ENCODE measurements around the gene NLRP7. TPM values are rescaled to one million over a fixed set of nuclear protein-coding genes. Genes with fewer than 3 reads are reported as not detected.
"Not testable (repeated sequence)": the region's sequence is repeated elsewhere in the genome, so short reads cannot be mapped to it uniquely, and the experiment has no call there.

NLRP7 gene
- total and polyA plus RNA-seq, 2 of the 13 experiments (the other 11 are each of a cell fraction or from before 2014, with no cell fraction given), result not detected

DNA sequence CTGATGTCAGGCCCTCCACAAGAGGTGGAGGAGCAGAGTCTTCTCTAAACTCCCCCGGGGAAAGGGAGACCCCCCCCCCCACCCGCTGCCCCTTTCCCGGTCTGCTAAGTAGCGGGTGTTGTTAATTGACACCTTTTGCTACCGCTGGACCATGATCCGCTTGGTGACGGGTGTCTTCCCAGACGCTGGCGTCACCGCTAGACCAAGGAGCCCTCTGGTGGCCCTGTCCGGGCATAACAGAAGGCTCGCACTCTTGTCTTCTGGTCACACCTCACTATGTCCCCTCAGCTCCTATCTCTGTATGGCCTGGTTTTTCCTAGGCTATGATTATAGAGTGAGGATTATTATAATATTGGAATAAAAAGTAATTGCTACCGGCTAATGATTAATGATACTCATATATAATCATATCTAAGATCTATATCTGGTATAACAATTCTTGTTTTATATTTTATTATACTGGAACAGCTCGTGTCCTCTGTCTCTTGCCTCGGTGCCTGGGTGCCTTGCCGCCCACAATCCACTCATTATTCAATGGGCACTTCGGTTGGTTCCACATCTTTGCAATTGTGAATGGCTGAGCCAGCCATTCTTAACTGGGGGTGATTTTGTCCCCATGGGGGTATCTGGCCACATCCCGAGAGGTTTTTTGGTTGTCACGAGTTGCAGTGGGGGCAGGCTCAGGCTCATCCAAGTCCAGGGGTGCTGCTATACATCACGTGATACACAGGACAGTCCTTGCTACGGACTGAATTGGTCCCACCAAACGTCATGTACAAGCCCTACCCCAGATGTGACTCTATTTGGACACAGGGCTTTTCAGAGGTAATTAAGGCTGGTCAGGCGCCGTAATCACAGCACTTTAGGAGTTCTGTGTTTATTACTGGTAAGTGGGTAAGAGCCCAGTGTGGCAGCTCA, 27.4 kb downstream of the NLRP7 start:
- H3K9me3 ChIP-seq (ENCODE audit: low read length); H3K79me2 ChIP-seq (ENCODE audit: insufficient read depth, low read length); H3K9ac ChIP-seq (ENCODE audit: insufficient read depth, low read depth, low read length); DNase-seq (ENCODE audit: low spot score); CTCF ChIA-PET (ENCODE audit: low intra/inter-chr PET ratio, low total read pairs); H3K27ac ChIP-seq (ENCODE audit: extremely low read length, insufficient read depth, low read length); ATAC-seq; intact Hi-C loops (cut with micrococcal nuclease; ENCODE audit: unreplicated experiment); BruUV-seq (replicated peaks); H3K27me3 ChIP-seq (ENCODE audit: control insufficient read depth in 1 of 2, insufficient read depth in 2 of 2, low read length in 2 of 2); H3K36me3 ChIP-seq (replicated peaks in 1 of 2; ENCODE audit: control insufficient read depth in 1 of 2, insufficient read depth in 2 of 2, low read length in 2 of 2); H3K4me3 ChIP-seq (replicated peaks in 1 of 3; ENCODE audit: insufficient read depth in 1 of 3, low read depth in 2 of 3, low read length in 3 of 3); POLR2A ChIA-PET; in situ Hi-C loops (cut with HindIII; ENCODE audit: extremely low pct_ligation_motif_present, low pct_unique_long_range_greater_than_20kb); H2AFZ ChIP-seq (ENCODE audit: low read length); FAIRE-seq; H4K20me1 ChIP-seq (ENCODE audit: insufficient read depth, low read length); H3K4me2 ChIP-seq (ENCODE audit: low read depth, low read length); H3K4me1 ChIP-seq (ENCODE audit: insufficient read depth, low read length): not testable (repeated sequence)
- WGBS (ENCODE audit: low lambda C conversion rate), result 5% methylated on average over 15 of the region's 24 CpGs
- 0 out of 2 replicates have a peak, but pooled peaks have one; percentile 10 for TF ChIP-seq SMC3 (IDR thresholded peaks at IDR 0.05; ENCODE audit: low read length)
- TF ChIP-seq, protein P1, sequence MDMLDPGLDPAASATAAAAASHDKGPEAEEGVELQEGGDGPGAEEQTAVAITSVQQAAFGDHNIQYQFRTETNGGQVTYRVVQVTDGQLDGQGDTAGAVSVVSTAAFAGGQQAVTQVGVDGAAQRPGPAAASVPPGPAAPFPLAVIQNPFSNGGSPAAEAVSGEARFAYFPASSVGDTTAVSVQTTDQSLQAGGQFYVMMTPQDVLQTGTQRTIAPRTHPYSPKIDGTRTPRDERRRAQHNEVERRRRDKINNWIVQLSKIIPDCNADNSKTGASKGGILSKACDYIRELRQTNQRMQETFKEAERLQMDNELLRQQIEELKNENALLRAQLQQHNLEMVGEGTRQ (IDR thresholded peaks at IDR 0.05; ENCODE audit: low read depth, low read length), result peak; percentile 38; the same call in 1 of the 2 replicates
- TF ChIP-seq, protein P1 (CRISPR knock-in tag; IDR thresholded peaks at IDR 0.05; ENCODE audit: borderline replicate concordance), result not testable (repeated sequence)
- peak; percentile 31; the same call in 1 of the 2 replicates for TF ChIP-seq STAG1 (CRISPR knock-in tag; IDR thresholded peaks at IDR 0.05)
- TF ChIP-seq, protein P2, sequence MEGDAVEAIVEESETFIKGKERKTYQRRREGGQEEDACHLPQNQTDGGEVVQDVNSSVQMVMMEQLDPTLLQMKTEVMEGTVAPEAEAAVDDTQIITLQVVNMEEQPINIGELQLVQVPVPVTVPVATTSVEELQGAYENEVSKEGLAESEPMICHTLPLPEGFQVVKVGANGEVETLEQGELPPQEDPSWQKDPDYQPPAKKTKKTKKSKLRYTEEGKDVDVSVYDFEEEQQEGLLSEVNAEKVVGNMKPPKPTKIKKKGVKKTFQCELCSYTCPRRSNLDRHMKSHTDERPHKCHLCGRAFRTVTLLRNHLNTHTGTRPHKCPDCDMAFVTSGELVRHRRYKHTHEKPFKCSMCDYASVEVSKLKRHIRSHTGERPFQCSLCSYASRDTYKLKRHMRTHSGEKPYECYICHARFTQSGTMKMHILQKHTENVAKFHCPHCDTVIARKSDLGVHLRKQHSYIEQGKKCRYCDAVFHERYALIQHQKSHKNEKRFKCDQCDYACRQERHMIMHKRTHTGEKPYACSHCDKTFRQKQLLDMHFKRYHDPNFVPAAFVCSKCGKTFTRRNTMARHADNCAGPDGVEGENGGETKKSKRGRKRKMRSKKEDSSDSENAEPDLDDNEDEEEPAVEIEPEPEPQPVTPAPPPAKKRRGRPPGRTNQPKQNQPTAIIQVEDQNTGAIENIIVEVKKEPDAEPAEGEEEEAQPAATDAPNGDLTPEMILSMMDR (CRISPR knock-in tag; IDR thresholded peaks at IDR 0.05), result peak; percentile 62
- peak; percentile 54; the same call in 1 of the 2 replicates for TF ChIP-seq RAD51 (IDR thresholded peaks at IDR 0.05; ENCODE audit: borderline replicate concordance)
